ENCODE measurements around the gene EVA1A. TPM values are rescaled to one million over a fixed set of nuclear protein-coding genes. Genes with fewer than 3 reads are reported as not detected.

Gene EVA1A
- total RNA-seq, 4 donors from 2014 or later = 0.17 to 1.2 (median 0.69) TPM; not detected in 1

- H3K27ac ChIP-seq (replicated peaks in 1 of 4) = no peak overlapping the region
- H3K27me3 ChIP-seq = peaks cover 0 to 59% (median 0%) of the 10 kb centered on the region in 4 donors
- TF ChIP-seq POLR2A (IDR thresholded peaks at IDR 0.05; ENCODE audit: low read depth) = no peak
- TF ChIP-seq EP300 (IDR thresholded peaks at IDR 0.05) = no peak
- TF ChIP-seq, protein P1, sequence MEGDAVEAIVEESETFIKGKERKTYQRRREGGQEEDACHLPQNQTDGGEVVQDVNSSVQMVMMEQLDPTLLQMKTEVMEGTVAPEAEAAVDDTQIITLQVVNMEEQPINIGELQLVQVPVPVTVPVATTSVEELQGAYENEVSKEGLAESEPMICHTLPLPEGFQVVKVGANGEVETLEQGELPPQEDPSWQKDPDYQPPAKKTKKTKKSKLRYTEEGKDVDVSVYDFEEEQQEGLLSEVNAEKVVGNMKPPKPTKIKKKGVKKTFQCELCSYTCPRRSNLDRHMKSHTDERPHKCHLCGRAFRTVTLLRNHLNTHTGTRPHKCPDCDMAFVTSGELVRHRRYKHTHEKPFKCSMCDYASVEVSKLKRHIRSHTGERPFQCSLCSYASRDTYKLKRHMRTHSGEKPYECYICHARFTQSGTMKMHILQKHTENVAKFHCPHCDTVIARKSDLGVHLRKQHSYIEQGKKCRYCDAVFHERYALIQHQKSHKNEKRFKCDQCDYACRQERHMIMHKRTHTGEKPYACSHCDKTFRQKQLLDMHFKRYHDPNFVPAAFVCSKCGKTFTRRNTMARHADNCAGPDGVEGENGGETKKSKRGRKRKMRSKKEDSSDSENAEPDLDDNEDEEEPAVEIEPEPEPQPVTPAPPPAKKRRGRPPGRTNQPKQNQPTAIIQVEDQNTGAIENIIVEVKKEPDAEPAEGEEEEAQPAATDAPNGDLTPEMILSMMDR (IDR thresholded peaks at IDR 0.05) = no peak
- no peak for TF ChIP-seq POLR2AphosphoS5 (IDR thresholded peaks at IDR 0.05)
- DNase-seq (ENCODE audit: extremely low spot score) = peak; percentile 83
- no peak overlapping the region for H3K4me3 ChIP-seq
- WGBS = 97% methylated on average over 7 of the region's 7 CpGs
- no peaks in the 10 kb centered on the region for H3K36me3 ChIP-seq
- H3K9me3 ChIP-seq = no peaks in the 10 kb centered on the region
- H3K4me1 ChIP-seq = peaks cover 8 to 21% (median 18%) of the 10 kb centered on the region in 4 donors
- intact Hi-C loops (cut with DNase I) = no loop called here
Observed at GRCh38 chr2:75556679-75557366, 3.9 kb downstream of the EVA1A start.

GRCh38 chr2:75555701-75556100 is 5.0 kb downstream of the EVA1A start:
- Histone ChIP-seq H3K27me3 (peaks cover 0 to 49% (median 0%) of the 10 kb centered on the region in 4 donors), H3K36me3 (no peaks in the 10 kb centered on the region), H3K4me3 (no peak overlapping the region), H3K27ac (replicated peaks in 1 of 4) (no peak overlapping the region), H3K9me3 (no peaks in the 10 kb centered on the region), H3K4me1 (peaks cover 5 to 11% (median 10%) of the 10 kb centered on the region in 4 donors)
- intact Hi-C loops (cut with DNase I) = no loop called here
- WGBS = 91% methylated on average over 4 of the region's 4 CpGs
- TF ChIP-seq, protein P1 (IDR thresholded peaks at IDR 0.05) = no peak
- TF ChIP-seq EP300 (IDR thresholded peaks at IDR 0.05) = no peak
- peak; percentile 86 for DNase-seq (ENCODE audit: extremely low spot score)

- intact Hi-C loops (cut with DNase I) = no loop called here
- 86% methylated on average over 4 of the region's 4 CpGs for WGBS
Observed at GRCh38 chr2:75553935-75554531, 6.7 kb downstream of the EVA1A start.

DNA sequence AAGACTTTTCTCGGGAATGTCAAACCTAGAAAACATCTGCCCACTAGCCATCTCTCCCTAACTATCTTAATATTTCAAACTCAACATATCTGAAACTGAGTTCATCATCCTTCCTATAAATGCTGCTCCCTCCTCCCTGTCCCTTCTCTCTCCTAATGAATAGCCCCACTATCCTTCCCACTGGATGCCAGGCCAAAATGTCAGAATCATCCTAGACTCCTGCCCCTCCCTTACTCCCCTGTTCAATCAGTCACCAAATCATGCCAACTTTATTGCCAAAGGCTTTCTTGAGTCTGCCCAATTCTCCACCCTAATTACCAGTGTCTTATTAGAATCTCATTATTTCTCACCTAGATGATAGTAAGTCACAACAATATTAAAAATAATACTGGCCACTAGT is 8.5 kb downstream of the EVA1A start:
- Histone ChIP-seq H3K4me3 (no peak overlapping the region), H3K4me1 (no peaks in the 10 kb centered on the region), H3K36me3 (no peaks in the 10 kb centered on the region), H3K27ac (replicated peaks in 1 of 4) (no peak overlapping the region), H3K27me3 (peaks cover 0 to 16% (median 0%) of the 10 kb centered on the region in 4 donors), H3K9me3 (no peaks in the 10 kb centered on the region)
- no peak for TF ChIP-seq POLR2A (IDR thresholded peaks at IDR 0.05; ENCODE audit: low read depth)
- intact Hi-C loops (cut with DNase I) = no loop called here
- peak; percentile 55 for DNase-seq (ENCODE audit: extremely low spot score)
- 84% methylated on average over 1 of the region's 1 CpG for WGBS

More at GRCh38 chr2:75553935-75554531, 6.7 kb downstream of the EVA1A start:
- no peak overlapping the region for H3K27ac ChIP-seq (replicated peaks in 1 of 4)
- DNase-seq (ENCODE audit: extremely low spot score) = peak; percentile 80
- no peaks in the 10 kb centered on the region for H3K9me3 ChIP-seq
- peaks cover 0 to 34% (median 0%) of the 10 kb centered on the region in 4 donors for H3K27me3 ChIP-seq
- H3K4me3 ChIP-seq = no peak overlapping the region
- TF ChIP-seq POLR2A (IDR thresholded peaks at IDR 0.05; ENCODE audit: low read depth) (no peak), EP300 (IDR thresholded peaks at IDR 0.05) (no peak), POLR2AphosphoS5 (IDR thresholded peaks at IDR 0.05) (no peak)
- TF ChIP-seq, protein P1 (IDR thresholded peaks at IDR 0.05) = no peak
- H3K36me3 ChIP-seq = no peaks in the 10 kb centered on the region
- no peaks in the 10 kb centered on the region for H3K4me1 ChIP-seq

- 96% methylated on average over 3 of the region's 3 CpGs for WGBS
- intact Hi-C loops (cut with DNase I) = no loop called here
Observed at GRCh38 chr2:75551434-75551833, 9.3 kb downstream of the EVA1A start.

More at GRCh38 chr2:75551434-75551833, 9.3 kb downstream of the EVA1A start:
- Histone ChIP-seq H3K27ac (replicated peaks in 1 of 4) (no peak overlapping the region), H3K4me1 (no peaks in the 10 kb centered on the region), H3K9me3 (no peaks in the 10 kb centered on the region), H3K27me3 (peaks cover 0 to 9% (median 0%) of the 10 kb centered on the region in 4 donors), H3K36me3 (no peaks in the 10 kb centered on the region), H3K4me3 (no peak overlapping the region)
- TF ChIP-seq POLR2A (IDR thresholded peaks at IDR 0.05; ENCODE audit: low read depth) (no peak), POLR2AphosphoS5 (IDR thresholded peaks at IDR 0.05) (no peak)
- DNase-seq (ENCODE audit: extremely low spot score) = no peak
